ENCODE data around the gene LANCL3.

- no peak for TF ChIP-seq CTCF (IDR thresholded peaks at IDR 0.05)
- TF ChIP-seq EZH2 (IDR thresholded peaks at IDR 0.05; ENCODE audit: borderline replicate concordance, insufficient read depth, low read depth, low read length, poor library complexity, severe bottlenecking) = no peak
These were observed 90.7 kb downstream of the LANCL3 start for GRCh38 chrX:37662181-37662580.

Measured in B cell (primary cell).